Measurements from ENCODE around the gene PAPPA. TPM values are rescaled to one million over a fixed set of nuclear protein-coding genes. Genes with fewer than 3 reads are reported as not detected.

PAPPA gene
- total RNA-seq, 1 donor from 2014 or later, result 5.7 TPM

DNA sequence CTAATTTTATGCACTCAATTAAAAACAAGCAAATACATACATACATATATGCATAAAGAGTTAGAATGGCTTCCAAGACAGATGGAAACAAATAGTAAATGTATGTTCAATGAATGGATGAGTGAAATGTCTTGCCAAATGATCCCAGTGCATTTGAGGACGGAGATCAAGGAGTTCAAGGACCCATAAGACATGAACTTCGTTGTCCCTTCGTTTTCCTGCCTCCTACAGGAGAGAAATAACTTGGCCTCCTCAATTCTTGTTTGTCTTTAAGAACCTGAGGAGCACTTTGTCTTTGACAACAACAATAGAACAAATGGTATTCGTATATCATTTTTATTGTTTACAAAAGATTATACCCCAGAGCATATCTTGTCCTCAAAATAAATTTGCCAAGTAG lies 2.4 kb upstream of the PAPPA start:
- DNase-seq (ENCODE audit: low spot score), result no peak

DNA sequence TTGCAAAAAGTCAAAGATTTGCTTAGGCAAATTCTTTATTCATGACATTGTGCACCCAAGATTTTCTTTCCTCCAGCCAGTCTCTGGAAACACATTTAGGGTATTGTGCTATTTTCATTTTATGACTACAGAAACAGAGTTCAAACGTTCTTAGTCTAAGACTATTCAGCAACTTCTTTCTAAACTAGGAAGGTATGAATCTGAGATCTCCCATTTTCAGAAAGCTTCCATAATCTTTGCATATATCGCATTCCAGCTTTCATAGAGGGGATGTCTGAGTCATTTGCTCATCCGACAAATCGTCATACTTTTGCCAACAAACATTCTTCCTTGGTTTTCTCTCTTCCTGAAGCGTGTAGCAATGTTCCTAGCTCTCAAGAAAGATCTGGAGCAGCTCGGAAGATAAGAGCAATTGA lies 1.6 kb upstream of the PAPPA start:
- no peak for DNase-seq (ENCODE audit: low spot score)

DNA sequence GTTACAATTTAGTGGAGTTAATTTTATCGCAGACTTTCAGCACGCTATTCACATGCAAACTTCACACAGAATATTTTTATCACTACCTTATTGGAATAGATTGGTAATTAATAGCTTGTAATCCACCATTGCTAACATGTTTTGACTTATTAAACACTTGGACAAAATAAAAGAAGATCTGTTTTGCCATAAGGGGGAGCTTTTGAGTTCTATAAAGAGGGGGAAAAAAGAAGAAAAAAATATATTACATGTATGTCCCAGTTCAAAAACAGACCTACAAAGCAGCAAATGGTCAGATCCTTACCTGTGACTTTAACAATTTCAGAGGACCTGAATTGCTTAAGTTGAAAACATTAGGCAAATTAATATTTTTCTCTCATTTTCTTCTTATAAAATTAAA lies 1.2 kb upstream of the PAPPA start:
- DNase-seq (ENCODE audit: low spot score), result no peak

DNA sequence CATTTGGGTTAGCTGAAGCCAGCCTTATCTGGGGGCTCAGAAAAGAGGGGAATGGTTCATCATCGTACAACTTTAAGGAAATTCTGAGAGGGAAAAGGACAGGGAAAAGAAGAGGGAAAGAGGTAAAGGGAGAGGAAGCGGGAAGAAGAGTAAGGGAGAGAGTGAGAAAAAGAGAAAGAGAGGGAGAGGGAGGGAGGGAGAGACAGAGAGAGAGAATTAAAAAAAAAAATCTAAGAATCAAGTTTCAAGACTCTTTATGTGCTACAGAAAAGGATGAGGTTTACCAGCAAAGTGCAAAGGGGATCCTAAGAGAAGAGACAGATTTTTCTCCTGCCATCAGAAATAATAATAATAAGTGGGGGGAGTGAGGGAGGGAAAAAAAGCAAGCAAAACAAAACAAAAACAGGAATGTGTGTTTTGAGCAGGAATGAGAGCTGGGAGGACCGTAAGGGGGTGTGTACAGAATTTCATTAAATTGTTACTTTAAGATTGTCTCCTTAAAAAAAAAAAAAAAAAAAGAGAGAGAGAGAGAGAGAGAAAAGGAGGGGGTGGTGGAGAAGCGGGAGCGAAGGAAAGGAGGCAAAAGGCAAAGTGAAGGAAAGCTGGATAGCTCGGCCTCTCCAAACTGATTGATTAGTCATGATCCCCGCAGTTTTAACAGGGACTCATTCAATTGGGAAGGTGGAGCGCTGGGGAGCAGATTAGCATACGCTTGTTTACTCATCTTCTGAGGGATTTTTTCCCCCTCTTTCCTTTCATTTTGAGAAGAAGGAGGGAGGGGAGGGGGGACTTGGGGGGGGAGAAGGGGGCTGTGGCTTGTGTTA lies 438 bp upstream of the PAPPA start:
- DNase-seq (ENCODE audit: low spot score), result no peak

DNA sequence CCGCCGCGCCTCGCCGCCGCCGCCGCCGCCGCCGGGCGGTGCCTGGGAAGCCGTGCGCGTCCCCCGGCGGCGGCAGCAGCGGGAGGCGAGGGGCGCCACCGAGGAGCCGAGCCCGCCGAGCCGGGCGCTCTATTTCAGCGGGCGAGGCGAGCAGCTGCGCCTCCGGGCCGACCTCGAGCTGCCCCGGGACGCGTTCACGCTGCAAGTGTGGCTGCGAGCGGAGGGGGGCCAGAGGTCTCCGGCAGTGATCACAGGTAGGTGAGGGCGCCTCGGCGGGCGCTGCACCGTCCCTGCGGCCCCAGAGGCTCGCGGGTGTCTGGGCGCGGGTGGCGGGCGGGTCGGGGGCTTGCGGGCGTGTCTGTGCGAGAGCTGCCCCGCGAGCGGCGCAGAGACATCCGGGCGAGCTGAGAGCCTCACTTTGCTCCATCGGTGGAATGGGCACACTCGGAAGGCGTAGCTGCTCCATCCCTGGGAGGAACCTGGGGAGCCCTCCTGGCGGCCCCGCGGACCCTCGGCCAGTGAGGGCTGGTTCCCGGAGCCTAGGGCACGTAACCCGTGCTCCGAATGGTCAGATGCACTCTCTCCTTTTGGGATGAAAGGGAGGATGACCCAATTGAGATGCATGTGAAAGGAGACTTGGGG lies 864 bp downstream of the PAPPA start:
- no peak for DNase-seq (ENCODE audit: low spot score)

DNA sequence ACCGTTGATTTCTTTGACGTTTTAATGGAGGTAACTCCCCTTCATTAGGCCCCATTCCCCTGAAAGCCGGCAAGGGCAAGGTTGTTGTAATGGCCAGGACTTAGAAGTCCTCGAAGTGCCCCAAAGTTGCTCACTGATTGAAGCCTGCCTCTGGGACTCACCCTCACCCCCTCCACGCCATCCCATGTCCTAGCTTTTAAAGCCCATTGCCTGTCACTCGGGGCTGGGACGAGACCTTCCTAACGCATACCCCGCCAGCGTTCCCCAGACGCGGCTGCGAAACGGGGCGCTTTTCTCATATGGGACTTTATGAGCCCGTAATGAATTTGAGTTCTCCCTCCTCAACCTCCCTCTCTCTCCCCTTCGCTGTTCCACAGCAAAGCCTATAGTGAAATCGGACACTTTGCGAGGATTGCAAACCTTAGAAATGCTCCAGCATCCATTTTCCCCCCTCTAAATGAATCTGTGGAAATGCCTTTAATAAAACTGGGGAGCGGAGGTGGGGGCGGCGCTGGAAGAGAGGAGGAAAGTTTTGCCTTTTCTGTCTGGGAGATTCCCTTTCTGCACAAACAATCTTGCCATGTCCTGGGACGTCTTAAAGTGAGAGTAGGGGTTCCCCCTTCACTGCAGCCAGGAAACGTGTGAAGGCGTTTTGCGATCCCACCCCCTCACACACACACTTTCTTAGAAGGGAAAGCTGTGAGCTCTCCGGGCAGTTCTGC lies 1.5 kb downstream of the PAPPA start:
- no peak for DNase-seq (ENCODE audit: low spot score)

DNA sequence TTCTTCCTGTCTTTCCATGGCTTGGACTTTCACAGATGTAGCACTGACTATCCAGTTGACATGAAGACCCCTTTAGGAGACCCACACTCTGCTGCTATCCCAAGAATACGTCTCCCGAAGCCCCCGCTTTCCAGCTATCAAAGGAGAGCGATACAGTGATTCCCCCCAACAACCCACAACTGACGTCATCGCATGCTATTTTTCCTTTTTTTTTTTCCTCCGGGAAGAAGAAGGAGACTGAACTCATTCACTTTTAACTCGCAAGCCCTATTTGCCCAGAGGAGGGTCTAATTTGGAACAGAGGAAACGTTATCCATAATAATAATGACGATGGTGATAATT lies 2.1 kb downstream of the PAPPA start:
- DNase-seq (ENCODE audit: low spot score), result no peak

DNA sequence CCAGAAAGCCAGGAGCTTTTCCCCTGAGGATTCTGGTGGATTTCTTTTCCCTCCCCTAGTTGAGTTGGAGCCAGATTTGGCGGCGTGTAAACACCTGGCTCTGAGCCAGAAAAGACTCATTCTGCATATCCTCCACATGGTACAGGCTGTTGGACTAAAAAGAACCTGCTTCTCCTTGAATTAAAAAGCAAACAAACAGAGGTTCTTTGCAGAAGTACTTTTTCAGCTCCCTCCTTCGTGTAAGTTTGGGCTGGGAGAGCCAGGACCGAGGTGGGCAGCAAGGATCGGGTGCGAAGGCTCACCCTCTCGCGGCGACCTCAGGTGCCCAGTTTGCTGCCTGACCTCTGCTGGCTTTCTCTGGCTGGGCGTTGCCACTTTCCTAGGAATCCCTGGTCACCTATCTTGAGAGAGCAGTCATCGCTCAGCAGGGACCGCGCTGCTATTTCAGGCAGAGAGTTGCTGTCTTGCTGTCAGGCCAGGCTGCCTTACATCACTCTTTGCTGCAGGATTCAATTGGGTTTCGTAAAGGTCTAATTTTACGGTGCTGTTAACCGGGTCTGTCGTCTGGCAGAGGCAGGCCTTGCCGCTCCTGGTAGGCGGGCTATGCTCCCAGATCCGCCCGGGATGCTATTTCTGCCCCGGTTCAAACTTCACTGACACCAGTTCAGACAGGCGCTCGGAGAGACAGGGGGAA lies 3.2 kb downstream of the PAPPA start:
- no peak for DNase-seq (ENCODE audit: low spot score)

DNA sequence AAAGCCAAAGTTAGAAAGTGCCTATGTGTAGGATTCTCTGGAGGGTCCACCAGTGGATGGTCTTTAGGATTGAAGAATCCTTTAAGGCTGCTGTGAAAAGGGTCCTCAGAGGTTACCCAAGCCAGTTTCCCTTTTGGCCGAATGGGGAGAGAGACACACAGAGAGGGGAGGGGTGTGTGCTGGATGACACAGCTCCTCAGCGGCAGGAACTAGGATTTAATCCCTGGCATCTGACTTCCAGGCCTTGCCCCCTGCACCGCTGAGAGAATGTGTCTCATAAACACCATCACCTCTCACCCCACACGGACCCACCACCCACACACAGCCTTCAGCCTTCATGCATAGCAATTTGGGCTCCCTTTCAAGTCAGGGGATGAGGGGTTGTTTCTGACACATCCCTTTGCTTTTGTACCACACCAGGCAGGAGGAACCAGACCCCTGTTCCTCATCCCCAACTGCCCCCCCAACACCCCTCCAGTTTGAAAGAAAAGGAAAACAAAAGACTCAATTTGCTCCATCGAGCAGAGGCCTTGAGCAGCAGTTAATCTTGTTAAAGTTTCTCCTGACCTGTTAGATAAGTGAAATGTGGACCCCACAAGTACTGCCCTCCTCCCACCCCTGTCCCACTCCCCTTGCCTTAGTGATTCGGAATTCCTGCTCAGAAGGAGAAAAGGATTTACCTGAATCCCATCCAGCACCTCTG lies 4.0 kb downstream of the PAPPA start:
- DNase-seq (ENCODE audit: low spot score), result no peak

DNA sequence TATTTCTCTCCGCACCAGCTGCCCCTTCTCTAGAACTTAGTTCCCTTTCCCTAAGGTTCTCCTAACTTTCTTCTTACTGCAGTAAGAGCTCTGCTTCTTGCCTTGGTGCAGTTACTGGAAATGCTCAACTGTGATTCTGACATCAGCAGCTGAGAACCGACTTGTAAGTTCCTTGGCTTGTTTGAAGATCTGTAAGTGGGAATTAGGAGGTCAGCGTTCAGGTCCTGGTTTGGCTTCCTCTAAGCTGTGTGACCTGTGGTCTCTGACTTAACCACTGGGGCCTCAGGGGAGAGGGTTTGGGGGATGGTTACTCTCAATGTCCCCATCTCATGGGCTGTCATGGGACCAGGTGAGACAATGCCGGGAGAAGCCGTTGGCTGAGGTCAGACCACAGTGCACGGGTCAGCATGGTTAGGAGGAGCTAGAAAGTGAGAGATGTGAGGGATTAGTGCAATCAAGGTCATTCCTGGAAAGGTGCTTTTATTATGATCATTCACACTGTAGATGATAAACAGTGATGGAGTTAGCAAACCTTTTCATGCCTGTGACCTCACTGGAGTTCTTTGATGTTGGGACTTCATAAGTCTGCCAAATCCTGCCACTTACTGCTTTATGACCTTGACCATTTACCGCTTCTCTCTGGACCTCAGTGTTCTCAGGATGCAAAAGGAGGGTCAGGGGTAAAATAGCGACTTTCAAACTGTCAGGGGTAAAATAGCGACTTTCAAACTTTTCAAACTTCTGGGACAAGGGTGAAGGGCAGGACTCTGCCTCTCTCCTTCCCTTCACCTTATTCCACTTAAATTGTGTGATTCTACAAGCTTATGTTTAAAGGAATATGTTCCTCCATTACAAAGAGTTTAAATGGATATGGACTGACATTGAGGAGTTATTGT lies 7.3 kb downstream of the PAPPA start:
- no peak for DNase-seq (ENCODE audit: low spot score)

DNA sequence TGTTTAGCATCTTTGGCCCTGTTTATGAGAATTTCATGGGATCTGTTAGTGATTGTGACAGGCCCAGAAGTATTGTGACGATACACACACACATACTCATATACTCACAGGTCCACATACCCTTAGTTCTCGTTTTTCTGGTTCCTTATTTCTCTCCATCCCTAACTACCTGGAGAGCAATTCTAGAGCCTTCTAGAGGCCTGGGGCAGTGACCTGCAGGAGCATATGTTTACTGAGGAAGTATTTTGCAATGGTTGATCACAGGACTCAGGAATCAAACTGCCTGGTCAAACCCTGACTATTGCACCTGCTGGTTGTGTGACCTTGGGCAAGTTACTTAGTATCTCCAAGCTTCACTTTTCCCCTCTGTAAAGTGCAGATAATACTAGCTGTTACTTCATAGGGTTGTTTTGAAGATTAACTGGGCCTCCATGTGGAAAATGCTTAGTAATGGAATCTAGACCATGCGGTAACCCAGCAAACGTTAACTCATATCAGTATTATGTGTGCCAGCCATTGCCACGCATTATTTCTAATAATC lies 8.7 kb downstream of the PAPPA start:
- DNase-seq (ENCODE audit: low spot score), result no peak

DNA sequence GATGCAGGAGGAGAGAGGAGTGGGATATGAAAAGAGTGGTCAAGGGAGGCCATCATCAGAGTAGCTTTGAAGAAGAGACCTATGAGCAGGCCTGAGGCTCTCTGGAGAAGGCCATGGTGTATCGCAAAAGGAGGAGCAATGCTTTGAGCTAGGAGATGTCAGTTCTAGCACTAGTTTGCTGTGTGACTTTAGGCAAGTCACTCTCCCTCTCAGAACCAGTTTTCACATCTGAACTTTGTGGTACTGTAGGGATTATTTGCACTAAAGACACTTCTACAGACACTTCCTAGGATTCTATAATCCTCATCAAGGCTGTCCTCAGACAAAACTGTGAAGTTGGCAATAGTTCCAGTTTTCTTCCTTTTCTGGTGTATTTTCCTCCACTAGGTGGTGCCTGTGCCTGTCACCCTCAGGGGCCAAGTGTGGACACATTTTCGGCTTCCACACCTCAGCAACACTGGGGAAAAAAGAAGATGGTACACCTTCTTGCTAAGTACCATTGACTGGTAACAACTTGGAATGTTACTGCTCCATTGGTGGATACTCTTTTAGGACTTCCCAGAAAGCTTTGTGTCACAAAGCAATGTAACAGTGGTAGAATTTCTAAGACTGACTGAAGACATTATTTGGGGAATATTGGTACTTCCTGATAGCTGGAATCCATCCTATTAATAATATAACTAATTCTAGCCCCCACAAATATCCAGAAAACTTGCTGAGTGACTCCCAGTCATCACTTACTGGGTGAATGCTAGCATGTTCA lies 9.9 kb downstream of the PAPPA start:
- DNase-seq (ENCODE audit: low spot score), result no peak

DNA sequence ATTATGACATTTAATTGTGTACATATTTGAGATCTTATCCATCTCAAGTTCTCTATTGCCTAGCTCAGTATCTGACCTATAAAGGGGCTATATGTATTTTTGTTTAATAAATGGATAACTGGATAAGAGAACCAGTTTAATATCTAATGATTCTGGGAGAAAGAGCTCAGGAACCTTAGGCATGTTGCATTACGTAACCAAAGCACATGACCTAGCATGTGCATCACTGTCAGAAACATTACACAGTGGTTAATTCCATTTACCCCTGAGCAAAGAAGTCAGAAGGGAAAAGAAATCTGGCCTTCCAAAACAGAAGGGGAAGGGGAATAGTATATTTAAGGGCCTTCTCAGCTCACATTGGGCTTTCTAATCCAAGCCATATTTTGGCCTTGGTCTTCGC lies 12.3 kb downstream of the PAPPA start:
- DNase-seq (ENCODE audit: low spot score), result no peak

DNA sequence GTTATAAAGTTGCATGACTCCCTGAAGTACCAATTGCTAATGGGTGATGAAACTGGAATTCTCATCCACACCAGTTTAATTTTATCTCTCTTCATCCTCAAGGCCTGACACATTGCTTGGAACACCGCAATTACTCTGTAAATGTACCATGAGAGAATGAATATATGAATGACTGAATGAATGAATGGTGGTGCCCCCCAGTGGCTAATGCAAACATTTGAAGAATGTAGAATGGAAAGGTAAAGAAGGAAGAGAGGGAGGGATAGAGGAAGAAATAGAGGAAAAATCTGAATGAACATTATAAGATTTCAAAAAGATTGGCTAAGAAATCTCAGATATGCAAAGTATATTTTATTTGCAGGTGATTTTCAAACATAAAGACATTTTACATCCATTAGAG lies 13.1 kb downstream of the PAPPA start:
- no peak for DNase-seq (ENCODE audit: low spot score)

DNA sequence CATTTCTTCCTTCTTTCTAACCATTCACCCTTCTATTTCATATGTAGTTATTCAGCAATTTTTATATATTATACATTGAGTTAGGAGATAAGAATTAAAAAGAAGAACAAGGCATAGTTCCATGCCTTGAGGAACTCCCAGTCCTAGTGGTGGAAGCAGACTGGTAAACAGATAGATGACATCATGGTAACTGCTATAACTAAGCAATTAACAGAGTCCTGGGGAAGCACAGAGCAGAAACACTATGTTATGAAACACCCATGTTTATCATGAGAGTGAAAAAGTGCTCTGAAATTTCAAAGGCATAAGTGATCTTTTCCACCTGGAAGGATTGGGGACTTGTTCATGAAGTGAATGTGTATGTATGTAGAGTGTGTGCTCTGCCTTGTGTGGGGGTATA lies 14.6 kb downstream of the PAPPA start:
- no peak for DNase-seq (ENCODE audit: low spot score)

DNA sequence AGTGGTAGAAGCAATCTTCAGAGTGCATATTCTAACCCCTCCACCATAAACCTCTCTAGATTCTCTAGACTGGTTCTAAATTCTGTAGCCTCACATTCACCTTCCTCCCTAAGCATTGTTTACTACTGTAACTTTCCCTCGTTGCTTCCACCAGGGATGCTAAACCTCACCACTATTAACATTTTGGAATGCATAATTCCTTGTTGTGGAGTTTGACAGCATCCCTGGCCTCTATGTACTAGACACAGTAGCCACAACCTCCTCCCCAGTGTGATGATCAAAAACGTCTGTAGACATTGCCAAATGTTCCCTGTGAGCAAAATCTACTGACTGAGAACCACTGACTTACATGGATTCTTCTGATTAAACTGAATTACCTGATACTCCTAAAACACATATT lies 18.6 kb downstream of the PAPPA start:
- no peak for DNase-seq (ENCODE audit: low spot score)

DNA sequence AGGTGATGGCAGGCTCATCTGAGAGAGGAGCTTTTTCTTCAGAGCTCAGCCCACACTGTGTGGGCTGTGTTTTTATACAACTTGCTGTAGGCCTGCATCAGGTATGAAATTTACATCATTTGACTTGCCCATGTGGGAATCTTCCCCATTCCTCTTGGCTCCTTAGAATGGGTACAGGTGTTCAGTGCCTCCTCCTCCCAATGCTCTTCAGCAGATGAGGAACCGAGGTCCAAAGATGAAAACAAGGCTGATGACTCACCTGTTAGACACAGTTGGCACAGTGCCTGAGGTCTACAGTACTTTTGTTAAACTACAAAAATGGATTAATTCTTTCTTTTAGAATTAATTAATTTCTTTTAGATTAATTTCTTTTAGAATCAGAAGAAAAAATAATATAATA lies 20.8 kb downstream of the PAPPA start:
- DNase-seq (ENCODE audit: low spot score), result no peak

DNA sequence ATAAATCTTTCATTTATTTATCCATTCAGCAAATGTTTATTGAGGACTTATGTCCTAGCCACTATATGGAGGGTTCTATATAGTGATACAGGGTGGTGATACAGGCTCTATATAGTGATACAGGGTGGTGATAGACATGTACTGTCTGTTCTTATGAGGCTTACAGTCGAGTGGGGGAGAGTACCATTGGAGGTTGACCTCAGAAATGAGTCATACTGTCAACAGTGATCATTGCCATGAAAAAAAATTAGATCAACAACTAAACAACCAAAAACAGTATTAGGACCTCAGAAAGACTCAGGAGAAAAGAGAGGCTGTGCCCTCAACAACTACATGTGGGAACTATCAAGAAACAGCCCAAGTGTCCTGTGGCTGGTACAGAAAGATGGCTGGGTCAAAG lies 22.0 kb downstream of the PAPPA start:
- DNase-seq (ENCODE audit: low spot score), result no peak
